Neural cell (in vitro differentiated cells): ENCODE data around the gene CLSTN1. TPM values are rescaled to one million over a fixed set of nuclear protein-coding genes. Genes with fewer than 3 reads are reported as not detected.

Source experiments
- H2AFZ ChIP-seq: fragments of 200-600, 300-800 bp; sonication (generic), shearing (Covaris generic); 2 replicates; pipeline ENCODE4 v1.6.0; 2014; ENCODE audit warnings: low read depth, mild to moderate bottlenecking, antibody characterized with exemption, low read length, moderate library complexity
- H3F3A ChIP-seq: fragments of 200-600 bp; shearing (Covaris generic); 2 replicates; pipeline ENCODE4 v1.6.1; 2016; ENCODE audit warnings: mild to moderate bottlenecking, moderate library complexity, mixed read lengths, antibody characterized with exemption, low read length; ENCODE audit not compliant: insufficient read depth, poor library complexity, severe bottlenecking
- H3K27ac ChIP-seq: fragments of 200-600, 300-800 bp; sonication (generic), shearing (Covaris generic); 2 replicates; pipeline ENCODE4 v1.5.1; 2014; ENCODE audit warnings: mild to moderate bottlenecking, low read length, moderate library complexity
- H3K27me3 ChIP-seq: fragments of 300-800, 200-600 bp; sonication (generic), shearing (Covaris generic); 2 replicates; pipeline ENCODE4 v1.6.0; 2014; ENCODE audit warnings: mild to moderate bottlenecking, low read depth, low read length, moderate library complexity; ENCODE audit not compliant: insufficient read depth
- H3K36me3 ChIP-seq: fragments of 300-800, 200-600 bp; sonication (generic), shearing (Covaris generic); 2 replicates; pipeline ENCODE4 v1.5.1; 2014; ENCODE audit warnings: mild to moderate bottlenecking, antibody characterized with exemption, low read length, moderate library complexity; ENCODE audit not compliant: insufficient read depth
- H3K4me2 ChIP-seq: fragments of 300-800, 200-600 bp; sonication (generic), shearing (Covaris generic); 2 replicates; pipeline ENCODE4 v1.6.0; 2014; ENCODE audit warnings: mild to moderate bottlenecking, low read length
- H3K4me3 ChIP-seq: fragments of 300-800, 200-600 bp; sonication (generic), shearing (Covaris generic); 2 replicates; pipeline ENCODE4 v1.5.1; 2014; ENCODE audit warnings: mild to moderate bottlenecking, low read length, moderate library complexity
- H3K79me2 ChIP-seq: fragments of 200-600 bp; shearing (Covaris generic); replicated peaks from 2 replicates; pipeline ENCODE4 v1.6.0; 2014; ENCODE audit warnings: mild to moderate bottlenecking, low read length, moderate library complexity; ENCODE audit not compliant: insufficient read depth
- H3K9ac ChIP-seq: fragments of 300-800, 200-600 bp; sonication (generic), shearing (Covaris generic); 2 replicates; pipeline ENCODE4 v1.6.1; 2016; ENCODE audit warnings: mild to moderate bottlenecking, low read length, mixed read lengths
- H3K9me2 ChIP-seq: fragments of 200-600 bp; shearing (Covaris generic); 2 replicates; pipeline ENCODE4 v1.6.1; 2016; ENCODE audit warnings: mild to moderate bottlenecking, low read length, mixed read lengths; ENCODE audit not compliant: insufficient read depth
- H3K9me3 ChIP-seq: fragments of 200-600, 300-800 bp; sonication (generic), shearing (Covaris generic); 2 replicates; pipeline ENCODE4 v1.6.1; 2016; ENCODE audit warnings: mild to moderate bottlenecking, mixed run types, low read length, moderate library complexity, mixed read lengths
- H4K20me1 ChIP-seq: fragments of 200-600 bp; shearing (Covaris generic); 2 replicates; pipeline ENCODE4 v1.6.1; 2016; ENCODE audit warnings: mild to moderate bottlenecking, mixed run types; ENCODE audit not compliant: insufficient read depth
- EP300 ChIP-seq: fragments of 450-650 bp; conservative IDR thresholded peaks from 2 replicates; pipeline ENCODE4 v1.6.1; 2014; ENCODE audit warnings: antibody characterized with exemption, mild to moderate bottlenecking, moderate library complexity; ENCODE audit not compliant: poor library complexity, severe bottlenecking
- EZH2 ChIP-seq: fragments of 200-600, 300-800 bp; shearing (Covaris generic), sonication (generic); IDR thresholded peaks from 2 replicates; pipeline ENCODE4 v1.6.1; 2014; ENCODE audit warnings: antibody characterized with exemption, low read length, borderline replicate concordance, mild to moderate bottlenecking; ENCODE audit not compliant: insufficient read depth, poor library complexity, severe bottlenecking
- MXI1 ChIP-seq: fragments of 450-650 bp; conservative IDR thresholded peaks from 2 replicates; pipeline ENCODE4 v1.6.1; 2014; ENCODE audit warnings: antibody characterized with exemption, mild to moderate bottlenecking; ENCODE audit not compliant: poor library complexity, severe bottlenecking
- POLR2AphosphoS5 ChIP-seq: IDR thresholded peaks from 2 replicates; pipeline ENCODE4 v1.6.1; 2012
- RAD21 ChIP-seq: fragments of 450-650 bp; conservative IDR thresholded peaks from 2 replicates; pipeline ENCODE4 v1.6.1; 2014; ENCODE audit warnings: antibody characterized with exemption, mild to moderate bottlenecking, moderate library complexity
- SMC3 ChIP-seq: fragments of 450-650 bp; conservative IDR thresholded peaks from 2 replicates; pipeline ENCODE4 v1.6.1; 2014; ENCODE audit warnings: antibody characterized with exemption, mild to moderate bottlenecking, moderate library complexity; ENCODE audit not compliant: poor library complexity
- TAF1 ChIP-seq: IDR thresholded peaks from 2 replicates; pipeline ENCODE4 v1.6.1; 2012; ENCODE audit warnings: low read depth
- polyA plus RNA-seq: library from polyadenylated mRNA; depleted of rRNA; stranded (reverse); fragments of >200 nt; gene quantifications from 2 replicates; pipeline ENCODE4 v1.2.3, GENCODE V29; 2014
- TF ChIP-seq, protein P1 (sequence below): IDR thresholded peaks from 2 replicates; pipeline ENCODE4 v1.6.1; 2012; ENCODE audit warnings: borderline replicate concordance
- TF ChIP-seq, protein P2 (sequence below): fragments of 450-650 bp; IDR thresholded peaks from 2 replicates; pipeline ENCODE4 v1.5.1; 2014; ENCODE audit warnings: antibody characterized with exemption, mild to moderate bottlenecking, moderate library complexity; ENCODE audit not compliant: poor library complexity, severe bottlenecking

CLSTN1 gene
- polyA plus RNA-seq, 1 donor from 2014 or later, result 77.2 TPM

DNA sequence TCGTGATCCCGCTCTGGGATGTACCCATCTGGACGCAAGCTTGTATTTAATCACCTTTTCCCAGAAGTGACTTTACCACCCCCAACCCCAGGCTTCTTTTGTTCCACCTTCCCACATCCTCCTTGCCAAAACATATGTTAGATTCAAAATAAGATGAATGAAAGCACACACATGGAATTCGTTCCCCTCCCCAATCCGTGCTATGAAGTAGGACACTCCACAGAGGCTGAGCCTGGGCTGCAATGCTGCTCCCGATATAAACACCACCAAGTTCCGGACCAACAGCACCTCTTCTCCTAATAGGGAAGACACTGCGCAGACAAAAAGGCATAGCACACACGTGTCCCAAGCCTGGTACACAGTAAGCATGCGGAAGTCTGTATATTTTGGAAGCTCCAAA is 86.1 kb downstream of the CLSTN1 start:
- Histone ChIP-seq H3K27ac (no peak overlapping the region), H3K4me3 (no peak overlapping the region), H2AFZ (no peak overlapping the region), H3K9ac (no peak overlapping the region), H3K9me2 (no peaks in the 10 kb centered on the region), H3K27me3 (no peaks in the 10 kb centered on the region), H3F3A (no peaks in the 10 kb centered on the region), H4K20me1 (no peaks in the 10 kb centered on the region), H3K36me3 (peaks cover 5% of the 10 kb centered on the region), H3K9me3 (no peaks in the 10 kb centered on the region), H3K4me2 (no peak overlapping the region), H3K79me2 (no peaks in the 10 kb centered on the region)
- TF ChIP-seq EP300, result no peak
- TF ChIP-seq, protein P1, sequence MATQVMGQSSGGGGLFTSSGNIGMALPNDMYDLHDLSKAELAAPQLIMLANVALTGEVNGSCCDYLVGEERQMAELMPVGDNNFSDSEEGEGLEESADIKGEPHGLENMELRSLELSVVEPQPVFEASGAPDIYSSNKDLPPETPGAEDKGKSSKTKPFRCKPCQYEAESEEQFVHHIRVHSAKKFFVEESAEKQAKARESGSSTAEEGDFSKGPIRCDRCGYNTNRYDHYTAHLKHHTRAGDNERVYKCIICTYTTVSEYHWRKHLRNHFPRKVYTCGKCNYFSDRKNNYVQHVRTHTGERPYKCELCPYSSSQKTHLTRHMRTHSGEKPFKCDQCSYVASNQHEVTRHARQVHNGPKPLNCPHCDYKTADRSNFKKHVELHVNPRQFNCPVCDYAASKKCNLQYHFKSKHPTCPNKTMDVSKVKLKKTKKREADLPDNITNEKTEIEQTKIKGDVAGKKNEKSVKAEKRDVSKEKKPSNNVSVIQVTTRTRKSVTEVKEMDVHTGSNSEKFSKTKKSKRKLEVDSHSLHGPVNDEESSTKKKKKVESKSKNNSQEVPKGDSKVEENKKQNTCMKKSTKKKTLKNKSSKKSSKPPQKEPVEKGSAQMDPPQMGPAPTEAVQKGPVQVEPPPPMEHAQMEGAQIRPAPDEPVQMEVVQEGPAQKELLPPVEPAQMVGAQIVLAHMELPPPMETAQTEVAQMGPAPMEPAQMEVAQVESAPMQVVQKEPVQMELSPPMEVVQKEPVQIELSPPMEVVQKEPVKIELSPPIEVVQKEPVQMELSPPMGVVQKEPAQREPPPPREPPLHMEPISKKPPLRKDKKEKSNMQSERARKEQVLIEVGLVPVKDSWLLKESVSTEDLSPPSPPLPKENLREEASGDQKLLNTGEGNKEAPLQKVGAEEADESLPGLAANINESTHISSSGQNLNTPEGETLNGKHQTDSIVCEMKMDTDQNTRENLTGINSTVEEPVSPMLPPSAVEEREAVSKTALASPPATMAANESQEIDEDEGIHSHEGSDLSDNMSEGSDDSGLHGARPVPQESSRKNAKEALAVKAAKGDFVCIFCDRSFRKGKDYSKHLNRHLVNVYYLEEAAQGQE, result no peak
- TF ChIP-seq RAD21, result no peak
- TF ChIP-seq EZH2, result no peak

DNA sequence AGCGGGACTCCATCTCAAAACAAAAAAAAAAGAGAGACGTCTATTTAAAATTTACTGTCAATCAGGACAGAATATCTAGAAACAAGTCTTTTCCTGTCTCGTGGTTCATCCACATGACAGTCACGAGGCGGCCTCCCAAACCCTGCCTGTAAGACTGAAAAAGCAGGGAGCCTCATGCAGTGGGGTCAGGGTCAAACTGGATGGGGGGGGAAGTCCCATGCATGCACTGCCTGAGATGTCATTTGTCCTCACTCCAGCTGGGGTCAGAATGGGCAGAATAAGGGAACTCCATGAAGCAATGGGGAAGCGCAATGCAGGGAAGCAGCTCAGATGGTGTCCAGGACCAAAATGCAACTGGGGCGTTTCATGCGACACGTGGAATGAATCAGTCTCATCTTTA is 86.7 kb downstream of the CLSTN1 start:
- Histone ChIP-seq H3K79me2 (no peaks in the 10 kb centered on the region), H3K27ac (no peak overlapping the region), H3K4me2 (no peak overlapping the region), H3F3A (no peaks in the 10 kb centered on the region), H3K36me3 (peaks cover 5% of the 10 kb centered on the region), H3K9me2 (no peaks in the 10 kb centered on the region), H2AFZ (no peak overlapping the region), H3K4me3 (no peak overlapping the region), H3K9me3 (no peaks in the 10 kb centered on the region), H4K20me1 (no peaks in the 10 kb centered on the region), H3K9ac (no peak overlapping the region), H3K27me3 (no peaks in the 10 kb centered on the region)
- TF ChIP-seq EZH2, result no peak
- no peak for TF ChIP-seq SMC3

DNA sequence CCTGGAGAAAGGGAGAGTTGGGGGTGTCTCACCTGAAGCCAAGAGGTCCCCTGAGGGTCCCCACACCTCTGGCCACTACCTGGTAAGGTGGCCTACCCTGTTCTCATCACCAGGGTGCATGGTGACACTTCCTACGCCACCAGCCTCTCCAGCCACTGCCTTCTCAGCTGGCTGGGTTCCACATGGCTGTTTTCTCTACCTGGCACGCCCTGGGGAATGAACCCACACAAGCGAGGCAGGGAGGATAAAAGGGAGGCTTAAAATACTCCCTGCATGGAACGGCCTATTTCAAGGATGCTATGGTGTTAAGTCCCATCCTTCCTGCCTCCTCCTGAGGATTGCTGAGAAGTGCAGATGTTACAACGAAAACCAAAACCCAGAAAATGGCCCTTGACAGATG is 87.5 kb downstream of the CLSTN1 start:
- no peaks in the 10 kb centered on the region for H3K79me2 ChIP-seq
- no peaks in the 10 kb centered on the region for H3F3A ChIP-seq
- TF ChIP-seq, protein P2, sequence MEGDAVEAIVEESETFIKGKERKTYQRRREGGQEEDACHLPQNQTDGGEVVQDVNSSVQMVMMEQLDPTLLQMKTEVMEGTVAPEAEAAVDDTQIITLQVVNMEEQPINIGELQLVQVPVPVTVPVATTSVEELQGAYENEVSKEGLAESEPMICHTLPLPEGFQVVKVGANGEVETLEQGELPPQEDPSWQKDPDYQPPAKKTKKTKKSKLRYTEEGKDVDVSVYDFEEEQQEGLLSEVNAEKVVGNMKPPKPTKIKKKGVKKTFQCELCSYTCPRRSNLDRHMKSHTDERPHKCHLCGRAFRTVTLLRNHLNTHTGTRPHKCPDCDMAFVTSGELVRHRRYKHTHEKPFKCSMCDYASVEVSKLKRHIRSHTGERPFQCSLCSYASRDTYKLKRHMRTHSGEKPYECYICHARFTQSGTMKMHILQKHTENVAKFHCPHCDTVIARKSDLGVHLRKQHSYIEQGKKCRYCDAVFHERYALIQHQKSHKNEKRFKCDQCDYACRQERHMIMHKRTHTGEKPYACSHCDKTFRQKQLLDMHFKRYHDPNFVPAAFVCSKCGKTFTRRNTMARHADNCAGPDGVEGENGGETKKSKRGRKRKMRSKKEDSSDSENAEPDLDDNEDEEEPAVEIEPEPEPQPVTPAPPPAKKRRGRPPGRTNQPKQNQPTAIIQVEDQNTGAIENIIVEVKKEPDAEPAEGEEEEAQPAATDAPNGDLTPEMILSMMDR, result no peak
- TF ChIP-seq, protein P1, result no peak
- TF ChIP-seq SMC3 (no peak), MXI1 (no peak), POLR2AphosphoS5 (no peak), EZH2 (no peak), EP300 (no peak), TAF1 (no peak), RAD21 (no peak)
- H3K27ac ChIP-seq, result no peak overlapping the region
- H3K27me3 ChIP-seq, result no peaks in the 10 kb centered on the region
- peaks cover 5% of the 10 kb centered on the region for H3K36me3 ChIP-seq
- H3K9ac ChIP-seq, result no peak overlapping the region
- H3K9me2 ChIP-seq, result no peaks in the 10 kb centered on the region
- H3K9me3 ChIP-seq, result no peaks in the 10 kb centered on the region
- no peaks in the 10 kb centered on the region for H4K20me1 ChIP-seq
- H2AFZ ChIP-seq, result no peak overlapping the region
- no peak overlapping the region for H3K4me2 ChIP-seq
- no peak overlapping the region for H3K4me3 ChIP-seq
